GM21381 (cell line): ENCODE data around the gene ABHD14A.

Experiments used
- ATAC-seq: cut with Tn5 transposase; IDR thresholded peaks from one replicate; pipeline ENCODE4 v1.9.1; 2021; ENCODE audit warnings: mild to moderate bottlenecking, moderate library complexity; ENCODE audit not compliant: unreplicated experiment

ABHD14A gene

GRCh38 chr3:51955893-51956770 is 18.7 kb upstream of the ABHD14A start:
- no peak for ATAC-seq

- no peak for ATAC-seq
Observed at GRCh38 chr3:51957520-51958205, 17.2 kb upstream of the ABHD14A start.

- ATAC-seq = no peak
Observed at GRCh38 chr3:51958603-51959521, 16.0 kb upstream of the ABHD14A start.

- ATAC-seq = no peak
Observed at GRCh38 chr3:51959651-51960050, 15.2 kb upstream of the ABHD14A start.

DNA sequence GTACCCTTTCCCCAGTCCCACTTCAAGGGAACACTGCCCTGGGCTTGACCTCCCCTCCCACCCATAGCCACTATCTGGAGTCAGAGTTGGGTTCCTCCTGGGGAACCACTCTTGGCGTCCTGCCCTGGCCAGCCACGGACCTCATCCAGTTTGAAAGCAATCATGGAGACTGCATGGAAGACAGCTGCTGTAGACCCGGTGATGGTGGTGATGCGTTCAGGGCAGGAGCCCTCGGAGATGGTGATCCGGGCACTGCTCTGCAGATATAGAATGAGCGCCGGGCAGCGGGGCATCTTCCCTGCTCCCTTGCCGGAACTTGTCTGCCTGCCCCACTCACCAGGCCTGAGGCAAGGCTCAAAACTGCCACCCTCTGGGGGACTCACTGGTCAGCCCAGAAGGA is 14.5 kb upstream of the ABHD14A start:
- ATAC-seq = no peak

DNA sequence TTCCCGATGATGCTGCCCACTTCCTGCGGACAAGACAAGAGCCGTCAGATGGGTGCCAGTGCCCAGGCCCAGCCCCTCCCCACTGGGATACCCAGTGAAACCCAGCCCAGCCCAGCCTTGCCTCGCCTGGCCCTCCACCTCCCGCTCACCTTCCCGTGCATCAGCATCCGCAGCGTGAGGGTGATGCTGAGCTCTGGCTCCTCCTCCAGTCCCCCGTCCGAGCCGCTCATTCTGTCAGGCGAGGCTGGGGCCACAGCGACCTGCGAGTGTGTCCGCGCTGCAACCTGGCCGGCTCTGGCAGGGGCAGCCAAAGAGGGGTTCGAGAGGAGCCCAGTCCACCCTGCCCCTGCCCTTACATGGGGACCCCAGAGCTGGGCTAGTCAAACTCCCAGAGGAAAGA is 13.9 kb upstream of the ABHD14A start:
- no peak for ATAC-seq

GRCh38 chr3:51961602-51962569 is 13.0 kb upstream of the ABHD14A start:
- no peak for ATAC-seq

GRCh38 chr3:51962854-51963530 is 11.9 kb upstream of the ABHD14A start:
- no peak for ATAC-seq

DNA sequence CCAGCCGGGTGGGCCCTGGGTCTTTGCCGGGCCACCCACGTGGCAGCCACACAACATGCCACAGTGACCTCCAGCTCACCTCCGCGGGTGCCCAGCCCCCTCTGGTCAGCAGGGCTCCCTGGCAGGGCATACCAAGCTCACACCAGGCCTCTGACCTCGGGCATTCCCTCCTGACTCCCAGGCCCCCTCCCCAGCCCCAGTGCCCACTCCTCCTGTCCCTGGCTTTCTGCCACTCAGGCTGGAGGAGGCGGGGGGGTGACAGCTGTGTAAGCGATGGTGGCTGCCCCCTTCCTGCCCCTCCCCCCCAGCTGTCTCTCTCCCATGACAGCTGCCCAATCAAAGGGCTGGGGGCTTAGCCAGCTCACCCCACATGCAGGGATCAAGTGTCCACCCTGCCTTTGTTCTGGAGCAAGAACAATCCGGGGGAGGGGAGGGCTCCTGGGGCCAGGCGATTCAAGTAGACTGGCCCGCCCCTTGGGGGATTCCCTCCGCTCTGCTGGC is 10.9 kb upstream of the ABHD14A start:
- ATAC-seq = no peak

DNA sequence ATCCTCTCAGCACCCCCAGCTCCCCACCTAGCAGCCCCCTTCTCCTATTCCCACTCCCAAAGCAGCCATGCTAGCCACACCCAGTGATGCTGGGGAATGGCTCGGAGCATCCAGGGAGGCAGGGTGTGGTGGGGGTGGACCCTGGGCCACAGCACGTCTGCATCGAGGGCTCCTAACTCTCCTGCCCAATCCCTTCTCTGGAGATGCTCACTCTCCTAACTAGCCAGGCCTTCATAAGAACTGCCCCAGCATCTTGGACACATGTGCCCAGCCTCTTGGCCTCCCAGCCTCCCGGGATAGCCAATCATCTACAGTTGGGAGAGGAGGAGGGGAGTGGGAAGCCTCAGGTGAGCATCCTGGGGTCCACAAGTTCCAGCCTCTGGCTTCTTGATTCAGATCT is 10.3 kb upstream of the ABHD14A start:
- no peak for ATAC-seq

DNA sequence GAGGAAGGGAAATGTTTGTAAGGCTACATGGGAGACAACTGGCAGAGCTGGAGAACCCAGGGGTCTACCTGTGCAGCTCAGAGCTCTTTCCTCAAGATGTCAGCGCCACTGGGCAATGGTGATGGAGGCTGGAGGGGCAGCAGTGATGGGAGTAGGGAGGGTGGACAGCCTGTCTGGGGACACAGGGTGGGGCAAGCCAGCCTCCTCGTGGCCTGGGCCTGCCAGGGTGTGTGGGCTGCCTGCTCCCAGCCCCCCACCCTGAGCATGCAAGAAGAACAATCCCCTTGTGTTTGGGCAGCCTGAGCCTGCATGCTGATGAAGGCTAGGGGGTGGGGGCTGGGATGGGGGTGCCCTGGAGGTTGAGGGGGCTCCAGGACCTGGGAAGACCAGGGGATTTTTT is 8.8 kb upstream of the ABHD14A start:
- no peak for ATAC-seq

- no peak for ATAC-seq
Observed at GRCh38 chr3:51966486-51966885, 8.4 kb upstream of the ABHD14A start.

DNA sequence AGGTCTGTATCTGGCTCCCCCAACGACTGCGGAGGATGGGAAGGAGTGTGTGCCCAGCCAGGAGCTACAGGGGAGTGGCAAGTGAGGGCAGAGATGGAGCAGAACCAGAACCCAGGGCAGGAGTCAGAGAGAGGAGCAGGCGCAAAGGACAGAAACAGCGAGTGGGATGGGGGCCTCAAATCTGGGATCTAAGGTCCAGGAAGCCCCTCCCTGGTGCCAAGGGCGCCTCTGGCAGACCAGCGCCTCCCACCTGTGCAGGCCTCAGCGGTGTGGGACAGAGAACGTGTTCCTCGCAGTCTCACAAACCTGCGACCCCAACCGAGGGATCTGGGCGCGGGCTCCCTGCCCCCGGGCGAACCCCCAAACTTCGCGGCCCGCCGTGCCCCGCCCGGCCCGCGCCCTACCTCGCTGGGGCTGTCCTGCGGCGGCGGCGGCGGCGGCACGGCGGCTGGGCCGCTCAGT is 7.9 kb upstream of the ABHD14A start:
- ATAC-seq = no peak

DNA sequence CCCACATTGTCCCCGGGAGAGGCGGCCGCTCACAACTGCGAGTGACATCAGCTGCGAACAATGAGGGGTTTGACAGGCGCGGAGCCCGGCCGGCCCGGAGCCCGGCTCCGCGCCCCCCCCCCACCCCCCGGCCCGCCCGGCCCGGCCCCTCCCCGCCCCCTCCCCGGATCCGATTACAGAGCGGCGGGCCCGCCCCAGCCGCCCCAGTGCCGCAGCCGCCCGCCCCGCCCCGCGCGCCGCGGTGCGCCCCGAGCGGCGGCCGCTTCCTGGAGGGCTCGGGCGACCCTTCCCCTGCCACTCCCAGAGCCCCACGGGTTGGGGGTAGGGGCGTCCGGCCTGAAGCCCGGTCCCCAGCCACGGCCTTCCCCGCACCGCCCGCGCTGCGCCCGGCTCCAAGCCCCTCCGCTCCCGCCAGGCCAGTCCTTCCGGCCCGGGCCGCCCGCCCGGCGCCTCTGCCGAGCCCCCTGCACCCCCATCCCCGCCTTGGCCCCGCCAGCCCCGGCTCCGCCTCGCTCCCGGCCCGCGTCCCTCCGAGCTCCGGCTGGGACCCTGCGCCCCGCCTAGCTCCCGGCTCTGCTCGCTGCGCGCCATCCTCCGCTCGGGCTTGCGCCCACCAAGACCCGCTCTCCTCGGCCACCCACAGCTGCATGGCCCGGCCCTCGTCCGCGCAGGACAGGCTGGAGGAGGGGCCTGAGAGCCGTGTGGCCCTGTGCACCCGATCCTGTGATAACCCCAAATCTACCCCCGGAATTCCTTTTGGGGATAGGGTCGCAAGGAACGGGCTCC is 7.3 kb upstream of the ABHD14A start, which contains the start of gene PCBP4:
Gene PCBP4, minus strand, starts transcription at position 71 of the 786 bp plus-strand sequence. CDS start 6,214 bp downstream, outside the sequence.
- ATAC-seq = no peak

GRCh38 chr3:51968170-51968775 is 6.6 kb upstream of the ABHD14A start:
- ATAC-seq = no peak

- ATAC-seq = no peak
Observed at GRCh38 chr3:51968883-51969678, 5.8 kb upstream of the ABHD14A start.

- ATAC-seq = no peak
Observed at GRCh38 chr3:51969841-51970240, 5.0 kb upstream of the ABHD14A start.
